Stimulated activated CD8-positive, alpha-beta memory T cell treated with anti-CD3 and anti-CD28 coated beads, Interleukin-4, amount 100 ng/mL, for 4 hours (primary cell): ENCODE measurements around the gene GTF3C5.
"Not testable (repeated sequence)": the region's sequence is repeated elsewhere in the genome, so short reads cannot be mapped to it uniquely, and the experiment has no call there.

Experiments used
- DNase-seq, 2 donors: peaks; one replicate each; pipeline ENCODE4 v3.0.0-alpha.2; 2020; ENCODE audit warnings: low read depth in 2 of 2, low spot score in 1 of 2

Gene GTF3C5

DNA sequence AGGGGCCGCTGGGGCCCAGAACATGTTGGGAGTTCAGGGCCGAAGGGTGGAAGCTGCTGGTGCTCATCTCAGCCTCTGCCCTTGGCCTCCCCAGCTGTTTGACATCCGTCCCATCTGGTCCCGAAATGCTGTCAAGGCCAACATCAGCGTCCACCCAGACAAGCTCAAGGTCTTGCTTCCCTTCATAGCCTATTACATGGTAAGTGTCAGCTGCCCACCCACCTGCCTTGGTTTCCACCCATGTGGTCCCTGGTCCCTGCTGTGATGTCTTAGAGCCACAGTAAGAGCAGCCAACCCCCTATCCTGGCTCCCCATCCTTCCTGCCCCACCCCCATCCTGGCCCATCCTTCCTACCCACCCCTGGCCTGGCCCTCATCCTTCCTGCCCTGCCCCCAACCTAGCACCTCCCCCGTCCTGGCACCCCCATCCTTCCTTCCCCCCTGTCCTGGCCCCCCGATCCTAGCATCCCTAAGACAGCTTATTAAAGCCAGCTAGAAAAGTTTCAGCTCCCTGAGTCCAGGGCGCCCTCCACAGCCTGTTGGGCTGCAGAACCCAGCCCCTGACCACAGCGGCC is 21.3 kb downstream of the GTF3C5 start:
- DNase-seq, result no peak

- DNase-seq, result no peak
Measured at GRCh38 chr9:133054194-133054890, 23.5 kb downstream of the GTF3C5 start.

GRCh38 chr9:133054966-133055365 is 24.2 kb downstream of the GTF3C5 start:
- DNase-seq, result no peak

- DNase-seq, result no peak
Measured at GRCh38 chr9:133055788-133056420, 25.1 kb downstream of the GTF3C5 start.

- DNase-seq, result no peak
Measured at GRCh38 chr9:133056533-133056932, 25.7 kb downstream of the GTF3C5 start.

- DNase-seq, result no peak
Measured at GRCh38 chr9:133057006-133057405, 26.2 kb downstream of the GTF3C5 start.

DNA sequence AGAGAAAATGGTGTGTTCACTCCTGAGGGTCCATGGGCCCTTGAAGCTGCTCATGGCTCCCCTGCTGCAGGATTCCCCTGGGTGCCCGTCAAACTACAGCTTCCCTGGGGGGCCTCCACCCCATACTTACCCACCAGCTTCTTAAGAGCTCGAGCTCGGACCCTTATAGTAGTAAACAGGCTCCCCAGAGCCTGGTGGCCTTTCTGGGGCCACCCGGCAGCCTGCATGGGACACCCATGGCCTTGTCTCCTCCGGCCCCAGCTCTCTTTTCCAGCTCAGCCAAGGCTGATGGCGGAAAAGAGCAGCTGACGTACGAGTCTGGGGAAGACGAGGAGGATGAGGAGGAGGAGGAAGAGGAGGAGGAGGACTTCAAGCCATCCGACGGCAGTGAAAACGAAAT is 26.8 kb downstream of the GTF3C5 start:
- no peak for DNase-seq

- DNase-seq, result no peak
Measured at GRCh38 chr9:133058071-133058470, 27.3 kb downstream of the GTF3C5 start.

- no peak for DNase-seq
Measured at GRCh38 chr9:133058550-133059320, 27.9 kb downstream of the GTF3C5 start.

GRCh38 chr9:133059623-133060022 is 28.8 kb downstream of the GTF3C5 start:
- no peak for DNase-seq

DNA sequence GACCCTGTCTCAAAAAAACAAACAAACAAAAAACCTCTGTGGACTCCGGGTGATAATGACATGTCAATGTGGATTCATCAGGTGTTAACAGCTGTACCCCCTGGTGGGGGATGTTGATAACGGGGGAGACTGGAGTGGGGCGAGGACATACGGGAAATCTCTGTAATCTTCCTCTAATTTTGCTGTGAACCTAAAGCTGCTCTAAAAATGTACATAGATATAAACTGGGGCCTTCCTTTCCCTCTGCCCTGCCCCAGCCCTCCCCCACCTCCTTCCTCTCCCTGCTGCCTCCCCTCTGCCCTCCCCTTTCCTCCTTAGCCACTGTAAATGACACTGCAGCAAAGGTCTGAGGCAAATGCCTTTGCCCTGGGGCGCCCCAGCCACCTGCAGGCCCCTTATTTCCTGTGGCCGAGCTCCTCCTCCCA is 29.6 kb downstream of the GTF3C5 start:
- no peak for DNase-seq

DNA sequence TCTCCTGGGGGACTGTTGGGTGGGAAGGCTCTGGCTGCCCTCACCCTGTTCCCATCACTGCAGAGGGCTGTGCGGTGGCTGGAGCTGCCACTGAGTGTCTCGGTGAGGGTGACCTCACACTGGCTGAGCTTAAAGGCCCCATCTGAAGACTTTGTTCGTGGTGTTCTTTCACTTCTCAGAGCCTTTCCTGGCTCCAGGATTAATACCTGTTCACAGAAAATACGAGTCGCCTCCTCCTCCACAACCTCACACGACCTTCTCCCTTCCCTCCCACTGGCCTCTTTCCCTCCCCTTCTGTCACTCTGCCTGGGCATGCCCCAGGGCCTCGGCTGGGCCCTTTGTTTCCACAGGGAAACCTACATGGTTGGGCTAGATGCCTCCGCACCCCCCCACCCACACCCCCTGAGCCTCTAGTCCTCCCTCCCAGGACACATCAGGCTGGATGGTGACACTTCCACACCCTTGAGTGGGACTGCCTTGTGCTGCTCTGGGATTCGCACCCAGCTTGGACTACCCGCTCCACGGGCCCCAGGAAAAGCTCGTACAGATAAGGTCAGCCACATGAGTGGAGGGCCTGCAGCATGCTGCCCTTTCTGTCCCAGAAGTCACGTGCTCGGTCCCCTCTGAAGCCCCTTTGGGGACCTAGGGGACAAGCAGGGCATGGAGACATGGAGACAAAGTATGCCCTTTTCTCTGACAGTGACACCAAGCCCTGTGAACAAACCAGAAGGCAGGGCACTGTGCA is 30.4 kb downstream of the GTF3C5 start:
- not testable (repeated sequence) for DNase-seq

- DNase-seq, result not testable (repeated sequence)
Measured at GRCh38 chr9:133061764-133062145, 31.0 kb downstream of the GTF3C5 start, which contains the start of gene CEL. TSS of gene CEL (plus strand) at chr9:133061981. CDS start at chr9:133062003, 22 bp downstream.

GRCh38 chr9:133062569-133062968 is 31.8 kb downstream of the GTF3C5 start:
- not testable (repeated sequence) for DNase-seq

- no peak for DNase-seq
Measured at GRCh38 chr9:133063159-133063499, 32.3 kb downstream of the GTF3C5 start.

DNA sequence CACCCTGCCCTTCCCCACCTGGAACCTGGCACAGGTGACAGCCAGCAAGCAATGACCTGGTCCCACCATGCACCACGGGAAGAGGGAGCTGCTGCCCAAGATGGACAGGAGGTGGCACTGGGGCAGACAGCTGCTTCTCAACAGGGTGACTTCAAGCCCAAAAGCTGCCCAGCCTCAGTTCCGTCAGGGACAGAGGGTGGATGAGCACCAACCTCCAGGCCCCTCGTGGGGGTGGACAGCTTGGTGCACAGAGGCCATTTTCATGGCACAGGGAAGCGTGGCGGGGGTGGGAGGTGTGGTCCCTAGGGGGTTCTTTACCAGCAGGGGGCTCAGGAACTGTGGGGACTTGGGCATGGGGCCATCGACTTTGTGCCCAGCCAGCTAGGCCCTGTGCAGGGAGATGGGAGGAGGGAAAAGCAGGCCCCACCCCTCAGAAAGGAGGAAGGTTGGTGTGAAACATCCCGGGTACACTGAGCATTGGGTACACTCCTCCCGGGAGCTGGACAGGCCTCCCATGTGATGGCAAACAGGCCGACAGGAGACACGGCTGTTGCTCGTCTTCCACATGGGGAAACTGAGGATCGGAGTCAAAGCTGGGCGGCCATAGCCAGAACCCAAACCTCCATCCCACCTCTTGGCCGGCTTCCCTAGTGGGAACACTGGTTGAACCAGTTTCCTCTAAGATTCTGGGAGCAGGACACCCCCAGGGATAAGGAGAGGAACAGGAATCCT is 32.9 kb downstream of the GTF3C5 start:
- DNase-seq, result no peak

DNA sequence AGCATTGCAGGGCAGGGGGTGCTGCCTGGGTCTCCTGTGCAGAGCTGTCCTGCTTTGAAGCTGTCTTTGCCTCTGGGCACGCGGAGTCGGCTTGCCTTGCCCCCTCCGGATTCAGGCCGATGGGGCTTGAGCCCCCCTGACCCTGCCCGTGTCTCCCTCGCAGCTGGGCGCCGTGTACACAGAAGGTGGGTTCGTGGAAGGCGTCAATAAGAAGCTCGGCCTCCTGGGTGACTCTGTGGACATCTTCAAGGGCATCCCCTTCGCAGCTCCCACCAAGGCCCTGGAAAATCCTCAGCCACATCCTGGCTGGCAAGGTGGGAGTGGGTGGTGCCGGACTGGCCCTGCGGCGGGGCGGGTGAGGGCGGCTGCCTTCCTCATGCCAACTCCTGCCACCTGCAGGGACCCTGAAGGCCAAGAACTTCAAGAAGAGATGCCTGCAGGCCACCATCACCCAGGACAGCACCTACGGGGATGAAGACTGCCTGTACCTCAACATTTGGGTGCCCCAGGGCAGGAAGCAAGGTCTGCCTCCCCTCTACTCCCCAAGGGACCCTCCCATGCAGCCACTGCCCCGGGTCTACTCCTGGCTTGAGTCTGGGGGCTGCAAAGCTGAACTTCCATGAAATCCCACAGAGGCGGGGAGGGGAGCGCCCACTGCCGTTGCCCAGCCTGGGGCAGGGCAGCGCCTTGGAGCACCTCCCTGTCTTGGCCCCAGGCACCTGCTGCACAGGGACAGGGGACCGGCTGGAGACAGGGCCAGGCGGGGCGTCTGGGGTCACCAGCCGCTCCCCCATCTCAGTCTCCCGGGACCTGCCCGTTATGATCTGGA is 33.7 kb downstream of the GTF3C5 start:
- no peak for DNase-seq

GRCh38 chr9:133065070-133065388 is 34.2 kb downstream of the GTF3C5 start:
- DNase-seq, result no peak

DNA sequence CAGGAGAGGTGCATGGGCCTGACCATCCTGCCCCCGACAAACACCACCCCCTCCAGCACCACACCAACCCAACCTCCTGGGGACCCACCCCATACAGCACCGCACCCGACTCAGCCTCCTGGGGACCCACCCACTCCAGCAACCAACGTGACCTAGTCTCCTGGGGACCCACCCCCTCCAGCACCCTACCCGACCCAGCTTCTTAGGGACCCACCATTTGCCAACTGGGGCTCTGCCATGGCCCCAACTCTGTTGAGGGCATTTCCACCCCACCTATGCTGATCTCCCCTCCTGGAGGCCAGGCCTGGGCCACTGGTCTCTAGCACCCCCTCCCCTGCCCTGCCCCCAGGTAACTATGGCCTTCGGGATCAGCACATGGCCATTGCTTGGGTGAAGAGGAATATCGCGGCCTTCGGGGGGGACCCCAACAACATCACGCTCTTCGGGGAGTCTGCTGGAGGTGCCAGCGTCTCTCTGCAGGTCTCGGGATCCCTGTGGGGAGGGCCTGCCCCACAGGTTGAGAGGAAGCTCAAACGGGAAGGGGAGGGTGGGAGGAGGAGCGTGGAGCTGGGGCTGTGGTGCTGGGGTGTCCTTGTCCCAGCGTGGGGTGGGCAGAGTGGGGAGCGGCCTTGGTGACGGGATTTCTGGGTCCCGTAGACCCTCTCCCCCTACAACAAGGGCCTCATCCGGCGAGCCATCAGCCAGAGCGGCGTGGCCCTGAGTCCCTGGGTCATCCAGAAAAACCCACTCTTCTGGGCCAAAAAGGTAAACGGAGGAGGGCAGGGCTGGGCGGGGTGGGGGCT is 35.6 kb downstream of the GTF3C5 start:
- DNase-seq, result no peak
